ENCODE results near the gene KLK4. TPM values are rescaled to one million over a fixed set of nuclear protein-coding genes. Genes with fewer than 3 reads are reported as not detected.

KLK4 gene
- total RNA-seq, 3 donors from 2014 or later: 1.1 to 3.4 (median 1.4) TPM

DNA sequence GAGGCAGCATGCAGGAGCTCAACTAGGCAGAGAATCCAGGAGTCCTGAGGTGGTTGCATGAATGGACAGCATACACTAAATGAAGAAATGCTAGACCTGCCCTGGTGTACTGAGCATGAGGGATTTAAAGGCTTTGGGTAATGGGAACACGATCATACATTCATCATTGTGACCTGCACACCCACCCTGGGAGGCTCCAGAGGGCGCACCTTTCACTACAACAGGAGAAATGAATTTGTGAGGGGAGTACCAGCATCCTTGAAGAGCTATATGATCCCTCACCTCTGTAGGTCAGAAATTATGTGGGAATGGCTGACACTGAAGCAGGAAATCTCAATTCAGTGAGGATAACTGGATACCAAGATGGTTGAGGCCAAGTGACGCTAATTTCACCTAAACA is 29.0 kb downstream of the KLK4 start:
- Histone ChIP-seq H3K9me3 (no peaks in the 10 kb centered on the region), H3K4me1 (ENCODE audit: low read depth) (peaks cover 2% of the 10 kb centered on the region), H3K4me3 (no peak overlapping the region), H3K36me3 (ENCODE audit: low read depth) (no peaks in the 10 kb centered on the region)
- TF ChIP-seq, protein P1, sequence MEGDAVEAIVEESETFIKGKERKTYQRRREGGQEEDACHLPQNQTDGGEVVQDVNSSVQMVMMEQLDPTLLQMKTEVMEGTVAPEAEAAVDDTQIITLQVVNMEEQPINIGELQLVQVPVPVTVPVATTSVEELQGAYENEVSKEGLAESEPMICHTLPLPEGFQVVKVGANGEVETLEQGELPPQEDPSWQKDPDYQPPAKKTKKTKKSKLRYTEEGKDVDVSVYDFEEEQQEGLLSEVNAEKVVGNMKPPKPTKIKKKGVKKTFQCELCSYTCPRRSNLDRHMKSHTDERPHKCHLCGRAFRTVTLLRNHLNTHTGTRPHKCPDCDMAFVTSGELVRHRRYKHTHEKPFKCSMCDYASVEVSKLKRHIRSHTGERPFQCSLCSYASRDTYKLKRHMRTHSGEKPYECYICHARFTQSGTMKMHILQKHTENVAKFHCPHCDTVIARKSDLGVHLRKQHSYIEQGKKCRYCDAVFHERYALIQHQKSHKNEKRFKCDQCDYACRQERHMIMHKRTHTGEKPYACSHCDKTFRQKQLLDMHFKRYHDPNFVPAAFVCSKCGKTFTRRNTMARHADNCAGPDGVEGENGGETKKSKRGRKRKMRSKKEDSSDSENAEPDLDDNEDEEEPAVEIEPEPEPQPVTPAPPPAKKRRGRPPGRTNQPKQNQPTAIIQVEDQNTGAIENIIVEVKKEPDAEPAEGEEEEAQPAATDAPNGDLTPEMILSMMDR (IDR thresholded peaks at IDR 0.05): no peak
- no peak for ATAC-seq
- intact Hi-C loops (cut with DNase I, micrococcal nuclease): no loop called here
- DNase-seq: no peak

DNA sequence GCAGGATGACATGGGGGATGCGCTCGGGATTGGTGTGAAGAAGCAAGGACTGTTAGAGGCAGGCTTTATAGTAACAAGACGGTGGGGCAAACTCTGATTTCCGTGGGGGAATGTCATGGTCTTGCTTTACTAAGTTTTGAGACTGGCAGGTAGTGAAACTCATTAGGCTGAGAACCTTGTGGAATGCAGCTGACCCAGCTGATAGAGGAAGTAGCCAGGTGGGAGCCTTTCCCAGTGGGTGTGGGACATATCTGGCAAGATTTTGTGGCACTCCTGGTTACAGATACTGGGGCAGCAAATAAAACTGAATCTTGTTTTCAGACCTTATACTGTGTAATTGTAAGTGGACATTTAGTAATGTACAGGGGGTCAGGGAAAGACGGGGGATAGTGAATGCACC is 31.0 kb downstream of the KLK4 start:
- TF ChIP-seq, protein P1 (IDR thresholded peaks at IDR 0.05): no peak
- ATAC-seq (no peak), DNase-seq (no peak)
- H3K4me1 ChIP-seq (ENCODE audit: low read depth): peaks cover 6% of the 10 kb centered on the region
- intact Hi-C loops (cut with DNase I, micrococcal nuclease): no loop called here
- no peaks in the 10 kb centered on the region for H3K36me3 ChIP-seq (ENCODE audit: low read depth)
- H3K4me3 ChIP-seq: no peak overlapping the region
- H3K9me3 ChIP-seq: no peaks in the 10 kb centered on the region

DNA sequence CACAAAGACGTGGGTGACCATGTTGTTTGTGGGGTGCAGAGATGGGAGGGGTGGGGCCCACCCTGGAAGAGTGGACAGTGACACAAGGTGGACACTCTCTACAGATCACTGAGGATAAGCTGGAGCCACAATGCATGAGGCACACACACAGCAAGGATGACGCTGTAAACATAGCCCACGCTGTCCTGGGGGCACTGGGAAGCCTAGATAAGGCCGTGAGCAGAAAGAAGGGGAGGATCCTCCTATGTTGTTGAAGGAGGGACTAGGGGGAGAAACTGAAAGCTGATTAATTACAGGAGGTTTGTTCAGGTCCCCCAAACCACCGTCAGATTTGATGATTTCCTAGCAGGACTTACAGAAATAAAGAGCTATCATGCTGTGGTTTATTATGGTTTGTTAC is 32.3 kb downstream of the KLK4 start:
- Histone ChIP-seq H3K9me3 (no peaks in the 10 kb centered on the region), H3K36me3 (ENCODE audit: low read depth) (no peaks in the 10 kb centered on the region), H3K4me3 (no peak overlapping the region), H3K4me1 (ENCODE audit: low read depth) (peaks cover 6% of the 10 kb centered on the region)
- TF ChIP-seq, protein P1 (IDR thresholded peaks at IDR 0.05): no peak
- intact Hi-C loops (cut with DNase I, micrococcal nuclease): no loop called here
- no peak for ATAC-seq
- no peak for DNase-seq

DNA sequence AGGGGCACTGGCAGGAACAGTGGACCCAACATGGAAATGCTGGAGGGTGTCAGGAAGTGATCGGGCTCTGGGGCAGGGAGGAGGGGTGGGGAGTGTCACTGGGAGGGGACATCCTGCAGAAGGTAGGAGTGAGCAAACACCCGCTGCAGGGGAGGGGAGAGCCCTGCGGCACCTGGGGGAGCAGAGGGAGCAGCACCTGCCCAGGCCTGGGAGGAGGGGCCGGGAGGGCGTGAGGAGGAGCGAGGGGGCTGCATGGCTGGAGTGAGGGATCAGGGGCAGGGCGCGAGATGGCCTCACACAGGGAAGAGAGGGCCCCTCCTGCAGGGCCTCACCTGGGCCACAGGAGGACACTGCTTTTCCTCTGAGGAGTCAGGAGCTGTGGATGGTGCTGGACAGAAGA is 33.9 kb downstream of the KLK4 start:
- intact Hi-C loops (cut with DNase I, micrococcal nuclease): no loop called here
- peak in 2 of 3 donors; percentile 29 to 54 for DNase-seq
- Histone ChIP-seq H3K4me3 (no peak overlapping the region), H3K4me1 (ENCODE audit: low read depth) (peaks cover 6% of the 10 kb centered on the region), H3K36me3 (ENCODE audit: low read depth) (no peaks in the 10 kb centered on the region), H3K9me3 (no peaks in the 10 kb centered on the region)
- TF ChIP-seq, protein P1 (IDR thresholded peaks at IDR 0.05): no peak
- ATAC-seq: peak; percentile 77

DNA sequence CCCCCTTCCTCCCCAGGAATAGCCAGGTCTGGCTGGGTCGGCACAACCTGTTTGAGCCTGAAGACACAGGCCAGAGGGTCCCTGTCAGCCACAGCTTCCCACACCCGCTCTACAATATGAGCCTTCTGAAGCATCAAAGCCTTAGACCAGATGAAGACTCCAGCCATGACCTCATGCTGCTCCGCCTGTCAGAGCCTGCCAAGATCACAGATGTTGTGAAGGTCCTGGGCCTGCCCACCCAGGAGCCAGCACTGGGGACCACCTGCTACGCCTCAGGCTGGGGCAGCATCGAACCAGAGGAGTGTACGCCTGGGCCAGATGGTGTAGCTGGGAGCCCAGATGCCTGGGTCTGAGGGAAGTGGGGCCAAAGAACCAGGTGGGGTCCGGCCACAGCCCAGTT is 34.7 kb downstream of the KLK4 start:
- DNase-seq: no peak
- ATAC-seq: no peak
- TF ChIP-seq, protein P1 (IDR thresholded peaks at IDR 0.05): no peak
- peaks cover 6% of the 10 kb centered on the region for H3K4me1 ChIP-seq (ENCODE audit: low read depth)
- no peaks in the 10 kb centered on the region for H3K36me3 ChIP-seq (ENCODE audit: low read depth)
- no peak overlapping the region for H3K4me3 ChIP-seq
- no peaks in the 10 kb centered on the region for H3K9me3 ChIP-seq
- intact Hi-C loops (cut with DNase I, micrococcal nuclease): no loop called here

DNA sequence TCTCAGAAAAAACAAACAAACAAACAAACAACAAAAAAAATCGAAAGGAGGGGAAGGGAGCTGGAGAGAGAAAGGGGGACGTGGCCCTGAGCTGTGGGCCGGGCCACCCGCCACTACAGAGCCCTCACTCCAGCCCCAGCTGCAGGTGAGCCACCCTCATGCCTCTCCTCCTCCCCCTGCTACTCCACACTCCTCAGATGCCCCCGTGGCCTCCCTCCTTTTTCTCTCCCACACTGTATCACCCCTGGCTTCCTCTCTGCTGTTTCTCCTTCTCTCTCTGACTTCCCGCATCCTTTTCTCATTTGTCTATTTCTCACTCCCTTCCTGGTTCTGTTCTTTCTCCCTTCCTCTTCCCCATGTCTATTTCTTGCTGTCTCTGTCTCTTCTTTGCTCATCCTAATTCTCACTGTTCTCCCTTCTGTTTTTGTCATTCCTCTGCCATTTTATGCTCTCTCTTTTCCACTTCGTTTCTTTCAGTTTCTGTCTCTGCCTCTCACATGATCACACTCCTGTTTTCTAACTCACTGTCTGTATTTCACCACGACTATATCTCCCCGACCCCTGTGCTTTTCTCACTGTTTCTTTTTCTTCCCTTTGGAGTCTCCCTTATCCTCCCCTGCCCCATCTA is 35.3 kb downstream of the KLK4 start:
- TF ChIP-seq, protein P1 (IDR thresholded peaks at IDR 0.05): no peak
- no peak overlapping the region for H3K4me3 ChIP-seq
- DNase-seq: no peak
- H3K36me3 ChIP-seq (ENCODE audit: low read depth): no peaks in the 10 kb centered on the region
- intact Hi-C loops (cut with DNase I, micrococcal nuclease): no loop called here
- peaks cover 6% of the 10 kb centered on the region for H3K4me1 ChIP-seq (ENCODE audit: low read depth)
- H3K9me3 ChIP-seq: no peaks in the 10 kb centered on the region
- no peak for ATAC-seq

Measured in mucosa of descending colon (tissue), 3 donors.